GM18502 (cell line): ENCODE measurements around the gene BCL11B.

Source experiments
- ATAC-seq: cut with Tn5 transposase; IDR thresholded peaks from one replicate; pipeline ENCODE4 v1.9.1; 2021; ENCODE audit warnings: mild to moderate bottlenecking; ENCODE audit not compliant: unreplicated experiment, poor library complexity

BCL11B gene

DNA sequence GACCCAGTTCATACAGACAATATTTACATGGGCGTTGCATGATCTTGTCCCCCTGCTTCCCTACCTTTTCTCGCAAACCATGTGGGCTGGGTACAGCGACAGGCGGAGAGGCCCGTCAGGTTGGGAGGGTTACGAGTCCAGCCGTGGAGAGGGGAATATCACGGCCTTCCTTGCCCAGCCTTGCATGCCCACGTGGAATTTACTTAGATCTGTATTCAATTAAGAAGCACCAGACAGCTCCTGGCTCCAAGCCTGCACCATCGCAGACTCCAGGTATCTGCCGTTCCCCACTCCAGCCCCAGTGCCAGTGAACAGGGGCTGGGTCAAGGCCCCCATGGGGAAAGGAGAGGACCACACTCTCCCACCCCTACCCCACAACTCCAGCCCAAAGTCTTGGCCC, 29.8 kb downstream of the BCL11B start:
- ATAC-seq = no peak

DNA sequence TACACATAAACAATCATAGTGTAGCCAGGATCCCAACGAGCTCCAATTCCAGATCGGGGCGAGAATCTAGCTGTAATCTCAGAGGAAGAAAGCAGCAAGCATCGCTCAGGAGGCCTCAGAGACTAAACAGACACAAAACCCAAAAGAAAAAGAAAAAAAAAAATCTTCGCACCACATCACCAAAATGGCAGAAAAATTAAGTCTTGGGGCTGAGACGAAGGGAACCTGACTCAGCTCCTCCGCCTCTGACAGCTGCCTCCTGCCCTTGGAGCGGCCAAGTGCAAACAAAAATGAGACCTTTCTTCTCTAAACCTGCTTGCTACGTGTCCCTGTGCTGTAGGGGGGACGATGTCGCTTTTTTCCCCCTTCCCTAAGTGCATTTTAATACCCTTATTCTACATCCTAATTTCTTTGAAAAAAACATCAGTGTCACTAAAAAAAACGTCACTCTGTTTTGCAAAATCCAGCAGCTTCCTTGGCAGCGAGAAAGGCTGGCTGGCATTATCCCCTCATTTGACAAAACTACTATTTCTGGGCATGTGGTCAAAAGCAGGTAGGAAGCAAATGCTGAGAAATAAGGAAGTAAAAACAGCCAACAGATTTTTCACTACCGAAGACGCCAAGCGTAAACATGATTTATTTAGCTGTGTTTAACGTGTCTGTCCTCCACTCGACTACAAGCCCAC, 30.5 kb downstream of the BCL11B start:
- no peak for ATAC-seq

DNA sequence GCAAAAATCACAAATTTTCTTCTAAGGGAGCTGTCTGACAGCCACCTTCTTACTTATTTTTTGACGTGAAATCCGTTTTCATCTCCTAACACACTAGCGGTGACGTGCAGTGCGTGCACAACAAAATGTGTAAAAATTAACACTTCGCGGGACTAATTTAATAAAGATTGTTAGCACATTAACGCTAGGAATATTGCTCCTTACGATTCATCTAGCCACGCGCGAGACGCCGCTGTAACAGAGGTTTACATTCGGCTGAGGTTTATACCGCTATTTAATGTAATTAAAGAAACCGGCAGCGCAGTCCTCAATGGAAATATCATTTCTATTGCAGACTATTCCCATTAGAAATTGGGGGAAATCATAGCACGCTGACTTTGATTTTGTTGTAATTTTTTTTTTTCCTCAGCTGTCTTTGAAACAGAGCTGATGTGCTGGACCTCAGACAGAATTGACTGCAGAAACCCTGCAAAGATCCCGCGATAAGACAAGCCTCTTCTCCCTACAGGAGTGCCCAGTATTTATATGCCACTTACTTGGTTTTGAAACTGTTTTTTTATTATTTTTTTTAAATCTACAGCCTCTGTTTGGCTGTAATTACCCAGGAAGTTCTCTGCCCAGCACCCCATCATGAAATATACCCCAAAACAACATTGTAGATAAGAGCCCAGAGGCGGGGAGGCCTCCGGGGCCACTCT, 31.2 kb downstream of the BCL11B start:
- ATAC-seq = no peak

DNA sequence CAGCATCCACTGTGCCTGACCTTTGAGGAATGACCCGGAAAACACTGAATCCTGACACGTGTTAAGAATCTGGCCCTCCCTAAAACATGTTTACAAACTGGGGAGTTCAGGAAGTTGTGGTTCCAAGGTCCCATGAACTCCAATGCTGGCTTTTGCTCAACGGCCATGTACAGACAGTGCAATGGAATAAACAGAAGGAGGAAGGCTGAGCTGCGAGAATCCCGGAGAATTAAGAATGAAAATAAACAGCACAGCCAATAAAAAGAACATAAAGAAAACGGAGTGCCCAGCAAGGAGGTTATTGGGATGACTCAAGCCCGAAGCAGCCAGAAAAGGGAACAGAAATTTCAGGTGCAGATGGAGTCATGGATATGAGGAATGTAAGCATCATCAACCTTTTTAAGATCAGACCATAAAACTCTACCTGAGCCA, 32.3 kb downstream of the BCL11B start:
- ATAC-seq = no peak

DNA sequence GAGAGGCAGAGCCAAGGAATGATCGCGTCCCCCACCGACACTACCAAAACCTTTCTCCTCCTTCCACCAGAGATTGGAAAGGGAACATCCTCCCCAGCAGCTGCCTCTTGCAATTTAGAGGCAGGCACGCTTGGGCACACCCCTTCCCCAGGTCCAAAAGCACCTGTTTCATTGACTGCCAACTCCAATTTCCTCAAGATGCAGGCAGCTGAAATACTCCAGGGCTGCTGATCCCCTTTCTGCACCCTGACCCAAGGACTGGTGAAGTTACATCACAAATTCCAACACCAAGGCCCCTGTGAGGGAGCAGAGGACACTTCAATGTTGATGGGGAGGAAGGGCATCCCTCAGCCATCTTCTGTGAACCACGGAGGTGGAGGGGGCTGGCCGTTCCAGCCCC, 33.8 kb downstream of the BCL11B start:
- ATAC-seq = no peak

DNA sequence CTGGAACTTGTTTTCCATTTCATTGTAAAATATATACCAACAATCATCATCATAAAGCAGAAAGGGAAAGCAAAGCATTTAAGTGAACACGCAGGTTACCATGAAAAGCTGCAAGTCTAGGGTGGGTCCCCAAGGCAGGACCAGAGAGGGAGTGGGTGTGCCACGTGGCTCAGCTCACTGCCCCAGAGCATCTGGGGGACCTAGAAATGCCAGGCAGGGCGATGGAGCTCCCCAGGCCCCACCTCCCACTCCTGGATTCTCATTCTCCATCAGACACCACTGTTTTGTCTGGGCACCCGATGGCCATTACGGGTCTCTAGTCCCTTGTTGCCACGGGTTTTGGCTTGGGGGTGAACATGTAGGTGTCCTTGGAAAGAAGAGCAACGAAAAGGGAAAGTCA, 34.7 kb downstream of the BCL11B start:
- no peak for ATAC-seq

DNA sequence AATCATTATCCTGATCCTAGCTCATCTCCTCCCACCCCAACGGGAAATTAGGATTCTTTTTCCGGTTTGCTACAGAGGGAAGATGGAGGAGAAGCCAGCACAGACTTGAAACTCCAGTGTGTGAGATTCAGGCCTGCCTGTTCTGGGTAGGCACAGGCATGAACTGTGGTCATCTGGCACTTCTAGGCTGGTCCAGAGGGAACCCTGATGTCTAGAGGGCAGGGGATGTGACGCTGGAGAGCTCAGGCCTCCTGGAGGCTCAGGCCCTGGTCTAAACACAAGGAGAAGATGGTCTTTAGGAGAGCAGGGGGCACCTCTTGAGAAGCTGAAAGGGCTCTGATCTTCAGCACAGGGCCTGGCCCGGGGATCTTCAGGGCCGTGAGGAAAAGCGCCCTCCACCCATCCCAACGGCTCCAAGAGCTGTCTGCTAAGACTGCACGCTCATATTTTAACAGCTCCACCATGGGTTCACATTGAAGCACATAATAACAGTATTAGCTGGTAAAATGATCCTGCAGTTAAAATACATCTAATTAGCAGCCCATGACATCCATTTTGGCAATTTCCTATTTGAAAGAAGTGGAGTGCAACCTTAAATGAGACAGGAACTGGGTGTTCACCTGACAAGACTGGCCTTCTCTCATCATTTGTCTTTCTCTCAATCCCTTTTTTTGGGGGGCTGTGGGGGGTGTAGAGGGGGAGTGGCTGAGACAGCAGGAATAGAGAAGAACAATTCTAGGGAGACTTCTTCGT, 35.4 kb downstream of the BCL11B start:
- ATAC-seq = no peak

DNA sequence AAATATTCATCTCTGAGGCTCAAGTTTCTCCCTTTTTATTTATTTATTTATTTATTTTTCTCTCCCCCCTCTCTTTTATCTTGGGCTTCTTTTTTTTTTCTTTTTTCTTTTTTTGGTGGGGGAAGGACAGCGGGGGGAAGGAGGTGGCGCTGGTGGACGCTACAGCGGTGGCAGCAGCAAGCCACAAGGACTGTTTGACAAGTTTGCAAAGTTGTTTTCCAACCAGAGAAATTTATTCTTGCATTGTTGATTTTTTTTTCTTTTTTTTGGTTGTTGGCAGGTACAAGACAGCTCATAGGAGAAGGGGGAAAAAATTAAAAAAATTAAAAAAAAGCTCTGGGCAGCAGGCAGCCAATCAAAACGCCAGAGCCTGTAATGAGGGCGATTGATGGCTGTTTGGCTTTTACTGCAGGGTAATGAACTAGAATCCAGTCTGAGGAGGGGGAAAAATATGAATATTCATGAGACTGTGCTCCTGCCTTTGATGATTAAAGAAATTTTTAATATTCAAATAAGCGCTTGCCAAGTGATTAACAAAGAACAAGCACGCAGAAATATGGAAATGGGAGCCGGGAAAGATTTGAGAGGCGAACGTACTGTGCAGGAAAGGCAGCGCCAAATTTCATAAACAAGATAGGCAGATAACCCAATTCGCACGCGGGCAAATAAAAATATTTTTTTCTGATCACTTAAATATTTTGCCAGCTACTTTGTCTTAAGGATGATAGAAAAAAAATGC, 36.2 kb downstream of the BCL11B start:
- ATAC-seq = no peak

DNA sequence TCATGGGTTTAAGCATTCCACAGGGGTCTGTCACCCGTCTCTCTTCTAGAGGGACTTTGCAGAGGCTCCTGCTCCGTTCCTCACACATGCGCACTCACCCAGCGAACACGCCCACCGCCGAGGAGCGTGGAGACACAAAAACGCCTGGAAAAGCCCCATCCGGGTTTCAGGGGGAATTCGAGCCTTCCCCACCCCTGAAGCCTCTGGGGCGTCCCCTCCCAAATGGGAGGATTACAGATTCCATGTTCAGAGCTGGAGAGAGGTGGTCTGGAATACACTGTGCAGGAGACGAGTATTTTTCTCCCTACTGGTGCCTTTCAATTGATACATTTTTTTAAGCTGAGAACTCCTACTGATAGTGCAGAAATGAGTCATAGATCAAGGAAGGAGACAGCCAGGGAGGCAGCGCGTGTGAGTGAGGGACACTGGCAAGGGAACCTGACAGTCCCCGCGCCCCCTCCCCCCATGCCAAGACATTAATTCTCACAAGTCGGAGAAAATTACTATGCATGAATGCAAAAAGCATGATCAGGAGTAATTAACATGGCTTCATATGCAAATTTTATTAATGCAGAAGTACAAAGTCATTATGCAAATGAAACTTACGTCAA, 36.9 kb downstream of the BCL11B start:
- ATAC-seq = no peak

DNA sequence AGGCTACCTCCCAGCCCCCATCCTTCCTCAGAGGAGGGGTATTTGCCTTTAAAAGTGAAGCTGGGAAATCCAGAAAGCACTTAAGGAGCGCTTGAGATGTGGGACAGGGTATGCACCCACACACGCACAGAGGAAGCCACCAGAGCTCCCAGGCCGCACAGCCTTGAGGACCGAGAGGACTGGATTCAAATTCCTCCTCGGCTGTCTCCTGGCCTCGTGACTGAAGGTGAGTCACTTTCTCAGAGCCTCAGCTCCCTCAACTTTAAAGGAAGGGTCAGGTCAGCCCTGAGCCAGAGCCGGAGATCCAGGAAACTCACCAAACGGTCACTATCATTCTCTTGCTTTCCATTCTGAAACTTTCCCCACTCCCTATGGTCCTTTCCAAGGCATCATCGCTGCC, 37.6 kb downstream of the BCL11B start:
- no peak for ATAC-seq

DNA sequence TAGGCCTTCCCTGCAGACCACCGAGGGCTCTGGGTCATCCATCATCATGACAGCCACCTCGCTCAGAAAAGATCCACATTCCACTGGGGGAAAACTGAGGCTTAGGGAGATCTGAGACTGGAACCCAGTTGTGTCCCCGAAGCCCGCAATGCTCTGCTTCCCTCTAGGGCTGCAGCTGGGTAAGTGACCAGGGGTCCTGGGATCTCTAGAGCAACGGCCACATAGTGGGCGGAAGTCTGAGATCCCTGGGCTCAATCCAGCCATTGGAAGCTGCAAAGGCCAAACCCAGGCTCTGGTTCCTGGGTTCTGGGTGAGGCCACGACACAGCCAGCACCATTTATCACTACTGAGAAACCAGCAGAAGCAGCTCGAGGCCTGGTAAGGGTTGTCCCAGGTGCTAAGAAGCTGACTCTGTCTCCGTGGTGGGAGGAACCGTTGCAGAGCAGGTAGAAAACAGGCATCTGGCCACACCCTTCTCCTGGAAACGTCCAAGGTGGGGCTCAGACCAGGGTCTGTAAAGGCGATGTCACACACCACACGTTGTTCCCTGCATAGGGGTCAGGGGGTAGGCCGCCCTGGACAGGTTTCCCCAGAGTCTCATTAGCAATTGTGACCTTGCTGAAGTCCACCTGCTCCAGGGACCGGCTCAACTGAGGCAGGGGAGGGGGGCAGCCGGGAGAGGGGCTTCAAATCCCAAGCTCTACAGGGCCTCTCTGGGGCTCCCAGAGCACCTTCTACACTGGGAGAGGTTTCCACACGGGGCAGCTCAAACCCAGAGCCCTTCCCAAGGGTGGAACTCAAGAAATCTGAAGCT, 38.6 kb downstream of the BCL11B start:
- ATAC-seq = no peak

DNA sequence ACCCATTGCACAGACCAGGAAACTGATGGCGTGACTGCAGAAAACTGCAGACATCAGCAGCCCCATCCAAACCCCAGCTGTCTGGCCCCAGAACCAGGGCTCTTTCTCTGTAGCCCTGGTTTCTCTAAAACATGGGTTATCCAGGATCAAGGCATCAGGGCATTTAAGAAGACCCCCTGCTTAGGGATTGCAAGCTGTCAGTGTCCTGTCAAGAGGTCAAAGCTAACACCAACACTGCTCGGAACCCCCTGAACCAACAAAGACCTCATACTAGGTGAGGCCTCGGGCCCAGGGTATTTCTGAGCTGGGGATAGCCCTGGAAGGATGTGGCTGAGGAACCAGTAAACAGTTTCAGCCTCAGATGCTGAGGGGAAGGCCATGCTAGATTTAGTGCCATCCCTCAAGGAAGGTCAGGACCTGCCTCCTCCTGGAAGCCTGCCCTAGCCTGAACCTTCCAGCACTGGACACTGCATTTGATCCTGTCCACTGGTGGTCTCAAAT, 39.2 kb downstream of the BCL11B start:
- no peak for ATAC-seq

DNA sequence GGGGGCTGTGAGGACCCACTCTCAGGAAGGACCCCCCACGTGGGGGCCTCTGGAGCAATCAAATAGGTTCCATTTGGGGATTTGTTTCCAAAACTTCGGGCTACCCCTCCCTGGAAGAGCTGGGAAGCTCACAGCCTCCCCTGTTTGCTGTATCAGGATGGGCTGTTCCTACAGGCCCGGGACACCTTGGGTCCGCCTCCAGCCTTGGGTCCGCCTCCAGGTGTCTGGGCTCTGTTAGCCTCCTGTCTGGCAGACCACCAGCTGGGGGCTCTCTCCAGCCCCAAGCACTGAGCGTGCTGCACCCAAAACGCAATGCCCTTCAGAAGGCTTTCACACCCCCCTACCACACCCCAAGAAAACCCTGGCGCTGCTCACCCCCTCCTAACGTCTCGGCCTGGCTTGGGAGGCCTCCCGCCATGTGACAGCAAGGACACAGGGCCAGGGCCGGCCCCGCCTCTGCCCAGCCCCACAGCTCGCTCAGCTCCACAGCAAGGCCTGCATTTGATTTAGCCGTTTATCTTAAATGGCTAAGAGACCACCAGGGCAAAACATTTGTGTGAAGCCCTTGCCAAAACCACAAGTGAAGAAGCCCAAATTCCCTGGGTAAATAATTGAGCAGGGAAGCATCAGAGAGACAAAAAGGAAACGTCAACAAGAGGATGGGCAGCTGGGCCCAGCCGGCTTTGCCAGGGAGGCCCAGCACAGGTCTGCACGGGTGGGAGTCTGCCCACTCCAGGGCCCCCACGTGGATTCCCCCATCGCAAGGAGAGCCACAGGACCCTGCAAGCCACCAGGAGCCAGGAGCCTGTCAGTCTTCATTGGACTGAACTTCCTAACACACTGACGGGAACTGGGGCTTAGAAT, 39.9 kb downstream of the BCL11B start:
- ATAC-seq = no peak

DNA sequence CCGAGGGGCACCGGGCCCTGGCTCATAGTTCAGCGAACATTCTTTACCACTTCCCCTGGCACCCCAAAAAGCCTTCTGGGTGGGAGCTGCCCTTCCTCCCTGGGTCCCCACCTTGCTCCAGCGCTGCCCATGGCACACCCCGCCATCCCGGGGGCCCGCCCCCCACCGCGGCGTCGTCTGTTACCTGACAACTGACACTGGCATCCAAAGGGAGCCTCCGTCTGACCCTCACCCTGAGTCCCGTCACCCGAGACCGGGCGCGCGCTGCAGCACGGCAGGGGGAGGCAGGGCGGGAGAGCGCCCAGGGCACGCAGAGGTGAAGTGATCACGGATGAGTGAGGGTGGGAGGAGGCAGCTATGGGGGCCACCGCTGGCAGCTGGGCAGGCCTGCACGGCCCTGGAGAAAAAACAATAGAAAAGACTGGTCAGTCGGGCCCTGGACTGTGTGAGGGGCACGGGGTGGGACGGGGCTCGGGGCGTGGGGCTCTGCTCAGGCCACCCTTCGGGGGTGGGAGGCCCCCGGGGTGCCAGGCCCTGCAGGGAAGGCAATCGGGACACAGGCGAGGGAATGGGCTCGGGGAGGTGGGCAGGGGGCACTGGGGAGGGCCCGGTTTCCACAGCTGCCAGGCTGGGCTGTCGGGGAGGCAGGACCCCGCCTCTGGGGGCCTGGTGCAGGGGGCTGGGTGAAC, 40.7 kb downstream of the BCL11B start:
- ATAC-seq = no peak

DNA sequence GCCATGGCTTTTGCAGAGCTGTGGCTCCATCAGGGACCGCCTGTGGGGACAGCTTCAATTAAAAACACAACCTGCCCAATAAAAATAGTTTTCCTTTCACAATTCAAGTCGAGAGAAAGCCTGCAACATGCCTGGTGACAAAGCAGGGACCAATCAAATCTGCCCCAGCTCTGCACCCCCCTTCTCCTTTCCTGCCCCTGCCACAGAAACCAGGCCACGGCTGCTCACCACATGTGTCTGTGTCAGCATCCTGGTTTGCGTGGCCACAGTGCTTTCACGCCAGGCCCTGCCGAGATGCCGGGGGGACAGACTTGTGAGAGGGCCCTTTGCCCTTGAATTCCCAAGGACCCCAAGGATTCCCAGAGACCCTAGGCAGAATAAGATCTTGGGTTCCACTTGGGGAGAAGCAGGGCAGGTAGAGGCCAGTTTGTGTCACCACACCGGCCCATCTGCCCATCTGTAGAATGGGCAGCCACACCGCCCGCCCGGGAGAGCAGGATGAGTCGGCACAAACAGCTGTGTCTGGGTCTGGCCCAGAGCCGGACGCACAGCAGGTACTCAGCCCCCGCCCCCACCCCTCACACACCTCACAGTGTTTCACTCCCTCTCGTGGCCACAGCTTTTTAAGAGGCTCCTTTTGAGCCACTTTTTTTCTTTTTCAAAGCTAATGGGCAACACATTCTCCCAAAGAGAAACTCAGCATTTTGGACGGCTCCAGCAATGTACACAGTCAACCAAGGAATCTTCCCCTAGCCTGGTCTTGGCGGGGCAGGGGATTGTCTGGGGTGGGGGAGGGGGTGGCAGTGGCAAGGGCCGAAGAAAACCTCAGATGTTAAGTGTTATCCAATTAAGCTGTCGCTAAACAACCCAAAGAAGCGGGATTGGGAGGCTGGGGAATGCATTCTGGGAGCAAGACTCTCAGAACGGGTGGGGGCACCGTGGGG, 41.5 kb downstream of the BCL11B start:
- ATAC-seq = no peak

DNA sequence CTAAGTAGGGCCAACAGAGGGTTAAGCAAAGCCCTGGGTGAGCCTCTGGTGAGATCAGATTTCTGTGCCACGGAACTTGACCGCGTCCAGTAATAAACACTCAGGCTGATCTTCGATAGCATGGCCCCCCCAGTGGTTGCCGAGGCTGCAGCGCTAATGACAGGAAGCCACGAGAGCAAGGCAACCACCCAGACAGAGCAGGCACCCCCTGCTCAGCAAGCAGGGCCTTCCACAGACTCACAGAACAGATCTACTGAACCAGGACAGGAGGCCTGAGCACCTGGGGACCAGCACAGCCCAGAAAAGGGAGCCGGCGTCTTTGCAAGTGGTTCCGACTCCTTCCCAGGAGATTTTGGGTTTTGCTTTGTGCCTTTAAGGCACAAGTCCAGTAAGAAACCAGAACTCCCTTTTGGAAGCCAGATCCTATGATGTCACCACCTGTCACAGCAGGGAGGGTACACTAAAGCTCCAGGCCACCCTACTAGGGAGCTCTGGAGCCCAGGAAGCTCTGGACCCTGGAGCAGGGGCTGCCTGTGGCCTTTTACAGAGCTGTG, 42.3 kb downstream of the BCL11B start:
- no peak for ATAC-seq
